Measurements from ENCODE around the gene TTYH3. TPM values are rescaled to one million over a fixed set of nuclear protein-coding genes. Genes with fewer than 3 reads are reported as not detected.
"Not testable (repeated sequence)": the region's sequence is repeated elsewhere in the genome, so short reads cannot be mapped to it uniquely, and the experiment has no call there.

Gene TTYH3
- total RNA-seq, 3 donors from 2014 or later (not counting 1 experiment from before 2014, with no cell fraction given): 38.3 to 47.1 (median 42.4) TPM

DNA sequence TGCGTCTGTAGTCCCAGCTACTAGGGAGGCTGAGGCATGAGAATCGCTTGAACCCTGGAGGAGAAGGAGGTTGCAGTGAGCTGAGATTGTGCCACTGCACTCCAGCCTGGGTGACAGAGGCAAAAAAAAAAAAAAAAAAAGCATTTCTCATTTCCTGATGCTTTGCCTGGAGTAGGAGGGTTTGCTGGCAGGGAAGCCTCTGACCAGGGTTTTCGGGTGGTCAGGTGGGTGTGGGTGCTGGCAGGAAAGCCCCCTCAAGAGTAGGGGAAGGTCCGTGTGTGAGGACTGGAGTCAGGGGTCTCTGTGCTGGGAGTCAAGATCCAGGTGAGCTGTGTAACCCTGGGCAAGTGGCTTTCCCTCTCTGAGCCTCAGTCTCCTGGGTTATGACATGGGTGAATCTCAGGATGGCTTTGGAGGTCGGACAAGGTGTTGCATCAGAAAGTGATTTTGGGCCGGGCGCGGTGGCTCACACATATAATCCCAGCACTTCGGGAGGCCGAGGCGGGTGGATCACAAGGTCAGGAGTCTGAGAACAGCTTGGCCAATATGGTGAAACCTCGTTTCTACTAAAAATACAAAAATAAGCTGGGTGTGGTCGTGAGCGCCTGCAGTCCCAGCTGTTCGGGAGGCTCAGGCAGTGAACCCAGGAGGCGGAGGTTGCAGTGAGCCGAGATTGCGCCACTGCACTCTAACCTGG, 59.4 kb downstream of the TTYH3 start:
- H3K36me3 Mint-ChIP-seq: no peaks in the 10 kb centered on the region
- H3K36me3 ChIP-seq (ENCODE audit: control insufficient read depth, insufficient read depth, low read length): no peaks in the 10 kb centered on the region
- ATAC-seq: no peak
- WGBS (ENCODE audit: insufficient coverage): 88% methylated on average over 18 of the region's 18 CpGs
- H3K9me3 Mint-ChIP-seq: no peaks in the 10 kb centered on the region
- H3K27me3 Mint-ChIP-seq (ENCODE audit: low read depth in 2 of 2): peaks cover 27 to 44% of the 10 kb centered on the region in 2 donors
- H3K4me1 ChIP-seq (ENCODE audit: control insufficient read depth, insufficient read depth, low read length): peaks cover 35% of the 10 kb centered on the region
- peaks cover 33% of the 10 kb centered on the region for H3K27me3 ChIP-seq (ENCODE audit: control insufficient read depth, insufficient read depth, low read length)
- H3K9me3 ChIP-seq (ENCODE audit: control insufficient read depth, insufficient read depth, low read length): no peaks in the 10 kb centered on the region
- no peak overlapping the region for H3K4me3 ChIP-seq (ENCODE audit: low read length)
- no peak overlapping the region for H3K4me3 Mint-ChIP-seq
- DNase-seq: no peak
- TF ChIP-seq, protein P1, sequence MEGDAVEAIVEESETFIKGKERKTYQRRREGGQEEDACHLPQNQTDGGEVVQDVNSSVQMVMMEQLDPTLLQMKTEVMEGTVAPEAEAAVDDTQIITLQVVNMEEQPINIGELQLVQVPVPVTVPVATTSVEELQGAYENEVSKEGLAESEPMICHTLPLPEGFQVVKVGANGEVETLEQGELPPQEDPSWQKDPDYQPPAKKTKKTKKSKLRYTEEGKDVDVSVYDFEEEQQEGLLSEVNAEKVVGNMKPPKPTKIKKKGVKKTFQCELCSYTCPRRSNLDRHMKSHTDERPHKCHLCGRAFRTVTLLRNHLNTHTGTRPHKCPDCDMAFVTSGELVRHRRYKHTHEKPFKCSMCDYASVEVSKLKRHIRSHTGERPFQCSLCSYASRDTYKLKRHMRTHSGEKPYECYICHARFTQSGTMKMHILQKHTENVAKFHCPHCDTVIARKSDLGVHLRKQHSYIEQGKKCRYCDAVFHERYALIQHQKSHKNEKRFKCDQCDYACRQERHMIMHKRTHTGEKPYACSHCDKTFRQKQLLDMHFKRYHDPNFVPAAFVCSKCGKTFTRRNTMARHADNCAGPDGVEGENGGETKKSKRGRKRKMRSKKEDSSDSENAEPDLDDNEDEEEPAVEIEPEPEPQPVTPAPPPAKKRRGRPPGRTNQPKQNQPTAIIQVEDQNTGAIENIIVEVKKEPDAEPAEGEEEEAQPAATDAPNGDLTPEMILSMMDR (IDR thresholded peaks at IDR 0.05): no peak
- H3K27ac ChIP-seq (ENCODE audit: low read length): no peak overlapping the region
- H3K27ac Mint-ChIP-seq: no peak overlapping the region
- peaks cover 17 to 21% of the 10 kb centered on the region in 2 donors for H3K4me1 Mint-ChIP-seq
- intact Hi-C loops (cut with micrococcal nuclease): no loop called here

DNA sequence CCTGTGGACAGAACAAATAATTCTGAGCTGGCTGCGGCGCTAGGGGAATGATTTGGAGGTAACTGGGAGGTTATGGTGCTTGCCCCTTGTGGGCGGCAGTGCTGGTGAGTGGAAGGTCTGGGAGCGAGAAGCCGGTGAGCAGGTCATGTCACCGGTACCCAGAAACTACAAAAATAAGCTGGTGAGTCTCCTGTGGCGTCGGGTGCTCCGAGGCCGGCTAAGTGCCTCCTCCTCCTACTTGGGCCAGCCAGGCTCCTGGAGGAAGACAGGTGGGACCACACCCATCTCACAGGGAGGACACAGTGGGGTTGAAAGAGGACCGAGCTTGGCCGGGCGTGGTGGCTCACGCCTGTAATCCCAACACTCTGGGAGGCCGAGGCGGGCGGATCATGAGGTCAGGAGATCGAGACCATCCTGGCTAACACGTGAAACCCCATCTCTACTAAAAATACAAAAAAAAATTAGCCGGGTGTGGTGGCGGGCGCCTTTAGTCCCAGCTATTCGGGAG, 60.2 kb downstream of the TTYH3 start:
- H3K27ac Mint-ChIP-seq; ATAC-seq; H3K36me3 Mint-ChIP-seq; H3K27ac ChIP-seq (ENCODE audit: low read length); DNase-seq; H3K4me3 ChIP-seq (ENCODE audit: low read length); H3K4me3 Mint-ChIP-seq; intact Hi-C loops (cut with micrococcal nuclease); H3K9me3 Mint-ChIP-seq; H3K9me3 ChIP-seq (ENCODE audit: control insufficient read depth, insufficient read depth, low read length); H3K36me3 ChIP-seq (ENCODE audit: control insufficient read depth, insufficient read depth, low read length): not testable (repeated sequence)
- peaks cover 17 to 21% of the 10 kb centered on the region in 2 donors for H3K4me1 Mint-ChIP-seq
- Histone ChIP-seq H3K4me1 (ENCODE audit: control insufficient read depth, insufficient read depth, low read length) (peaks cover 35% of the 10 kb centered on the region), H3K27me3 (ENCODE audit: control insufficient read depth, insufficient read depth, low read length) (peaks cover 27% of the 10 kb centered on the region)
- 91% methylated on average over 23 of the region's 23 CpGs for WGBS (ENCODE audit: insufficient coverage)
- peaks cover 24 to 39% of the 10 kb centered on the region in 2 donors for H3K27me3 Mint-ChIP-seq (ENCODE audit: low read depth in 2 of 2)

DNA sequence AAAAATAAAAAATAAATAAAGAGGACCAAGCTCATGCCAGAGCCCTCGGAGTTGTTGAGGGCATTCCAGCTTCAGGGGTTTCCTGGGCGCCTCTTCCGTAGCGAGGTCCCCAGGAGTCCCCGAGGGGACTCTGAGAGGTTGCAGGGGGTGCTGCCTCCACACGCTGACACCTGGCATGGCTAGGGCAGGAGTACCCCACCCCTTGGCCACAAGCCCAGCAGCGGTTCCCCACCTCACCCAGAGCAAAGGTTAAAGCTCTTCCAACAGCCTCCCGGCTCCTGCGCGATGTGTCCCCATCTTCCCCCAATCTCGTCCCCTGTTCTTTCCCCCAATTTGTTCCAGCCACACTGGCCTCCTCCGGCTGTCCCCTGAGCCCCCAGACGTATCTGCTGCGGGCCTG, 60.8 kb downstream of the TTYH3 start:
- DNase-seq (no peak), ATAC-seq (no peak)
- Histone ChIP-seq H3K36me3 (ENCODE audit: control insufficient read depth, insufficient read depth, low read length) (no peaks in the 10 kb centered on the region), H3K4me1 (ENCODE audit: control insufficient read depth, insufficient read depth, low read length) (peaks cover 34% of the 10 kb centered on the region), H3K27me3 (ENCODE audit: control insufficient read depth, insufficient read depth, low read length) (peaks cover 21% of the 10 kb centered on the region), H3K27ac (ENCODE audit: low read length) (no peak overlapping the region), H3K4me3 (ENCODE audit: low read length) (no peak overlapping the region), H3K9me3 (ENCODE audit: control insufficient read depth, insufficient read depth, low read length) (no peaks in the 10 kb centered on the region)
- Mint-ChIP-seq H3K27me3 (ENCODE audit: low read depth in 2 of 2) (peaks cover 24 to 34% of the 10 kb centered on the region in 2 donors), H3K27ac (no peak overlapping the region), H3K9me3 (no peaks in the 10 kb centered on the region), H3K4me1 (peaks cover 17 to 21% of the 10 kb centered on the region in 2 donors), H3K4me3 (no peak overlapping the region), H3K36me3 (no peaks in the 10 kb centered on the region)
- TF ChIP-seq, protein P1 (IDR thresholded peaks at IDR 0.05): no peak
- intact Hi-C loops (cut with micrococcal nuclease): no loop called here
- WGBS (ENCODE audit: insufficient coverage): 88% methylated on average over 14 of the region's 14 CpGs

DNA sequence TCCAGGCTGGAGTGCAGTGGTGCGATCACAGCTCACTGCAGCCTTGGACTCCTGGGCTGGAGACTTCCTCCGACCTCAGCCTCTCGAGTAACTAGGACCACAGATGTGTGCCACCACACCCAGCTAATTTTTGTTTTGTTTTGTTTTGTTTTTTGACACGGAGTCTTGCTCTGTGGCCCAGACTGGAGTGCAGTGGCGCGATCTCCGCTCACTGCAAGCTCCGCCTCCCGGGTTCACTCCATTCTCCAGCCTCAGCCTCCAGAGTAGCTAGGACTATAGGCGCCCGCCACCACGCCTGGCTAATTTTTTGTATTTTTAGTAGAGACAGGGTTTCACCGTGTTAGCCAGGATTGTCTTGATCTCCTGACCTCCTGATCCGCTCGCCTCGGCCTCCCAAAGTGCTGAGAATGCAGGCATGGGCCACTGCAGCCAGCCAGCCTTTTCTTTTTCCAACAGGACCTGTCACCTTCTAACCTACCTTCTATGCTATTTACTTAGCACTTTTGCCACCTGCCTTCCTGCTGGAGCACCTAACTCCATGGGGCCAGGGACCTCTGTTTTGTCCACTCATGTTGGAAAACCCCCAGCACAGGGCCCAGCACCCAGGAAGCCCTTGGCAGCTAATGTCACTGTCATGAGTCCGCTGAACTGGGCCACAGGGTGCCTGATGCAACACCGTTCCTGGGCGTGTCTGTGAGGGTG, 61.8 kb downstream of the TTYH3 start:
- H3K9me3 ChIP-seq (ENCODE audit: control insufficient read depth, insufficient read depth, low read length); DNase-seq; H3K9me3 Mint-ChIP-seq; H3K4me3 ChIP-seq (ENCODE audit: low read length); H3K36me3 ChIP-seq (ENCODE audit: control insufficient read depth, insufficient read depth, low read length); H3K4me3 Mint-ChIP-seq; H3K27ac ChIP-seq (ENCODE audit: low read length); H3K36me3 Mint-ChIP-seq; H3K27ac Mint-ChIP-seq; intact Hi-C loops (cut with micrococcal nuclease); ATAC-seq: not testable (repeated sequence)
- 92% methylated on average over 19 of the region's 19 CpGs for WGBS (ENCODE audit: insufficient coverage)
- H3K4me1 Mint-ChIP-seq: peaks cover 21 to 25% of the 10 kb centered on the region in 2 donors
- peaks cover 33% of the 10 kb centered on the region for H3K4me1 ChIP-seq (ENCODE audit: control insufficient read depth, insufficient read depth, low read length)
- peaks cover 16% of the 10 kb centered on the region for H3K27me3 ChIP-seq (ENCODE audit: control insufficient read depth, insufficient read depth, low read length)
- H3K27me3 Mint-ChIP-seq (ENCODE audit: low read depth in 2 of 2): peaks cover 23 to 31% of the 10 kb centered on the region in 2 donors

DNA sequence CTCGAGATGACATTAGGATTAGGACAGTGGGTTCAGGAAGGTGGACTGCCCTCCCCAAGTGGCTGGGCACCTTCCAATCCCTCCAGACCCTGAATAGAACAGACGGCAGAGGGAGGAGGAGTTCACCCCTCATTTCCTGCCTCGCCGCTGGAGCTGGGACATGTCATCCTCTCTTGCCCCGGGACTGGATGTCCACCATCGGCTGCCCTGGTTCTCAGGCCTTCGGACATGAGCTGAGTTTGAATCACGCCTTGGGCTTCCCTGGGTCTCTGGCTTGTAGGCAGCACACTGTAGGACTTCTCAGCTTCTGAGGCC, 62.3 kb downstream of the TTYH3 start:
- H3K4me1 Mint-ChIP-seq: peaks cover 21 to 25% of the 10 kb centered on the region in 2 donors
- Histone ChIP-seq H3K4me1 (ENCODE audit: control insufficient read depth, insufficient read depth, low read length) (peaks cover 33% of the 10 kb centered on the region), H3K27me3 (ENCODE audit: control insufficient read depth, insufficient read depth, low read length) (peaks cover 11% of the 10 kb centered on the region)
- peaks cover 18 to 26% of the 10 kb centered on the region in 2 donors for H3K27me3 Mint-ChIP-seq (ENCODE audit: low read depth in 2 of 2)
- H3K36me3 Mint-ChIP-seq; H3K9me3 ChIP-seq (ENCODE audit: control insufficient read depth, insufficient read depth, low read length); ATAC-seq; DNase-seq; H3K4me3 Mint-ChIP-seq; H3K4me3 ChIP-seq (ENCODE audit: low read length); H3K36me3 ChIP-seq (ENCODE audit: control insufficient read depth, insufficient read depth, low read length); H3K27ac Mint-ChIP-seq; intact Hi-C loops (cut with micrococcal nuclease); H3K9me3 Mint-ChIP-seq; H3K27ac ChIP-seq (ENCODE audit: low read length): not testable (repeated sequence)
- WGBS (ENCODE audit: insufficient coverage): 92% methylated on average over 8 of the region's 8 CpGs
